H9 (cell line): Measurements from ENCODE around the gene DCHS2. TPM values are rescaled to one million over a fixed set of nuclear protein-coding genes. Genes with fewer than 3 reads are reported as not detected.

Experiments
- DNase-seq: peaks from one replicate; pipeline ENCODE4 v3.0.0-alpha.2; 2017
- H2AFZ ChIP-seq: one replicate; pipeline ENCODE4 v1.6.1; 2013; ENCODE audit warnings: mild to moderate bottlenecking, low read length, control low read depth, moderate library complexity
- H2AK5ac ChIP-seq: 2 replicates; pipeline ENCODE4 v1.6.1; 2013; ENCODE audit warnings: low read length, control low read depth, mixed read lengths; ENCODE audit not compliant: insufficient read length
- H2BK120ac ChIP-seq: one replicate; pipeline ENCODE4 v1.6.1; 2013; ENCODE audit warnings: low read depth, mild to moderate bottlenecking, low read length, control low read depth, inconsistent platforms; ENCODE audit not compliant: poor library complexity, severe bottlenecking
- H2BK12ac ChIP-seq: 2 replicates; pipeline ENCODE4 v1.6.1; 2013; ENCODE audit warnings: low read length, control low read depth, mixed read lengths, low read depth; ENCODE audit not compliant: insufficient read length
- H2BK15ac ChIP-seq: 2 replicates; pipeline ENCODE4 v1.6.1; 2013; ENCODE audit warnings: low read depth, low read length, control low read depth
- H2BK20ac ChIP-seq: one replicate; pipeline ENCODE4 v1.6.1; 2013; ENCODE audit warnings: low read depth, mild to moderate bottlenecking, low read length, control low read depth, inconsistent platforms; ENCODE audit not compliant: poor library complexity, severe bottlenecking
- H2BK5ac ChIP-seq: 2 replicates; pipeline ENCODE4 v1.6.1; 2013; ENCODE audit warnings: low read length, control low read depth, mixed read lengths; ENCODE audit not compliant: insufficient read length
- H3K14ac ChIP-seq: 2 replicates; pipeline ENCODE4 v1.6.1; 2013; ENCODE audit warnings: low read length, control low read depth; ENCODE audit not compliant: insufficient read depth
- H3K18ac ChIP-seq: 2 replicates; pipeline ENCODE4 v1.6.1; 2013; ENCODE audit warnings: low read depth, mild to moderate bottlenecking, mixed read lengths, low read length, control low read depth; ENCODE audit not compliant: insufficient read length
- H3K23ac ChIP-seq: 2 replicates; pipeline ENCODE4 v1.6.1; 2013; ENCODE audit warnings: low read length, control low read depth, mixed read lengths, low read depth; ENCODE audit not compliant: insufficient read length
- H3K23me2 ChIP-seq: 2 replicates; pipeline ENCODE4 v1.6.1; 2013; ENCODE audit warnings: low read depth, mild to moderate bottlenecking, mixed read lengths, low read length, control low read depth; ENCODE audit not compliant: insufficient read length, poor library complexity, severe bottlenecking
- H3K27ac ChIP-seq: 2 replicates; pipeline ENCODE4 v1.5.1; 2013; ENCODE audit warnings: low read length, control low read depth, mixed read lengths, low read depth; ENCODE audit not compliant: insufficient read length
- H3K27me3 ChIP-seq: 2 replicates; pipeline ENCODE4 v1.6.1; 2013; ENCODE audit warnings: low read length, control low read depth, inconsistent platforms; ENCODE audit not compliant: insufficient read depth
- H3K4ac ChIP-seq: 2 replicates; pipeline ENCODE4 v1.6.1; 2013; ENCODE audit warnings: low read depth, mild to moderate bottlenecking, control low read depth, inconsistent platforms, low read length, moderate library complexity
- H3K4me1 ChIP-seq: 2 replicates; pipeline ENCODE4 v1.6.1; 2013; ENCODE audit warnings: low read length, control low read depth, inconsistent platforms; ENCODE audit not compliant: insufficient read depth
- H3K4me2 ChIP-seq: 2 replicates; pipeline ENCODE4 v1.6.1; 2013; ENCODE audit warnings: low read length, control low read depth, mixed read lengths; ENCODE audit not compliant: insufficient read length, insufficient read depth
- H3K56ac ChIP-seq: 2 replicates; pipeline ENCODE4 v1.6.1; 2013; ENCODE audit warnings: low read depth, mild to moderate bottlenecking, mixed read lengths, low read length, control low read depth; ENCODE audit not compliant: insufficient read length
- H3K79me1 ChIP-seq: 2 replicates; pipeline ENCODE4 v1.6.1; 2013; ENCODE audit warnings: low read depth, mild to moderate bottlenecking, moderate library complexity, low read length, control low read depth, inconsistent platforms; ENCODE audit not compliant: insufficient read depth, poor library complexity, severe bottlenecking
- H3K79me2 ChIP-seq: 2 replicates; pipeline ENCODE4 v1.6.1; 2013; ENCODE audit warnings: low read length, control low read depth, inconsistent platforms; ENCODE audit not compliant: insufficient read depth
- H3K9ac ChIP-seq: 2 replicates; pipeline ENCODE4 v1.6.1; 2013; ENCODE audit warnings: low read length, control low read depth, mixed read lengths; ENCODE audit not compliant: insufficient read length; ENCODE audit errors: extremely low read depth
- H3K9me3 ChIP-seq: one replicate; pipeline ENCODE4 v1.6.1; 2013; ENCODE audit warnings: low read depth, low read length, inconsistent platforms; ENCODE audit not compliant: control insufficient read depth
- H3T11ph ChIP-seq: one replicate; pipeline ENCODE4 v1.6.1; 2013; ENCODE audit warnings: mild to moderate bottlenecking, low read length, control low read depth, inconsistent platforms
- H4K20me1 ChIP-seq: one replicate; pipeline ENCODE4 v1.6.1; 2013; ENCODE audit not compliant: control insufficient read depth, insufficient read length, insufficient read depth
- H4K5ac ChIP-seq: 2 replicates; pipeline ENCODE4 v1.6.1; 2013; ENCODE audit warnings: low read depth, mild to moderate bottlenecking, mixed read lengths, low read length, control low read depth; ENCODE audit not compliant: insufficient read length
- H4K8ac ChIP-seq: replicated peaks from 2 replicates; pipeline ENCODE4 v1.6.1; 2013; ENCODE audit warnings: low read length, control low read depth, mixed read lengths, low read depth; ENCODE audit not compliant: insufficient read length
- H4K91ac ChIP-seq: 2 replicates; pipeline ENCODE4 v1.6.1; 2013; ENCODE audit warnings: low read depth, mild to moderate bottlenecking, moderate library complexity, mixed read lengths, low read length, control low read depth; ENCODE audit not compliant: insufficient read length
- H3K27ac Mint-ChIP-seq, 3 experiments: 2 replicates in 2 of 3; 3 replicates in 1 of 3; pipeline ENCODE4 v1.8.0; 2020 to 2021; ENCODE audit warnings: mixed read lengths in 3 of 3, mild to moderate bottlenecking in 1 of 3, moderate library complexity in 1 of 3
- H3K27me3 Mint-ChIP-seq: 2 replicates; pipeline ENCODE4 v1.8.0; 2021; ENCODE audit warnings: low read depth, mild to moderate bottlenecking, moderate library complexity, mixed read lengths
- H3K36me3 Mint-ChIP-seq, 3 experiments: 2 replicates in 2 of 3; 3 replicates in 1 of 3; pipeline ENCODE4 v1.8.0; 2020 to 2021; ENCODE audit warnings: low read depth in 3 of 3, mixed read lengths in 3 of 3; ENCODE audit not compliant: insufficient read depth in 1 of 3
- H3K4me1 Mint-ChIP-seq, 2 experiments: 2 replicates each; pipeline ENCODE4 v1.8.0; 2020; ENCODE audit warnings: mixed read lengths in 2 of 2
- H3K4me3 Mint-ChIP-seq, 2 experiments: 2 replicates in 1 of 2; 3 replicates in 1 of 2; pipeline ENCODE4 v1.8.0; 2020 to 2021; ENCODE audit warnings: mild to moderate bottlenecking in 2 of 2, mixed read lengths in 2 of 2, moderate library complexity in 1 of 2
- H3K9me3 Mint-ChIP-seq, 2 experiments: 2 replicates in 1 of 2; 3 replicates in 1 of 2; pipeline ENCODE4 v1.8.0; 2020; ENCODE audit warnings: mild to moderate bottlenecking in 2 of 2, mixed read lengths in 2 of 2, moderate library complexity in 1 of 2
- CTCF ChIP-seq: fragments of 200-600 bp; sonication (generic); conservative IDR thresholded peaks from 3 replicates; pipeline ENCODE4 v1.8.0; 2021; ENCODE audit warnings: antibody characterized with exemption, mild to moderate bottlenecking
- WGBS: extraction: QIAGEN DNeasy Blood & Tissue Kit; methylation state at CpG from one replicate; pipeline ENCODE4 v1.1.7; 2013; ENCODE audit warnings: missing lambda C conversion rate, low lambda C conversion rate, mixed read lengths; ENCODE audit not compliant: insufficient read length; ENCODE audit errors: extremely low coverage; 5-methylcytosine and 5-hydroxymethylcytosine counted together
- total RNA-seq: library from RNA; stranded (reverse); gene quantifications from 2 replicates; pipeline ENCODE4 v1.2.1, GENCODE V29; 2021

DCHS2 gene
- total RNA-seq, 1 experiment from 2014 or later: 0.57 TPM

GRCh38 chr4:154183264-154183663 is 308.3 kb downstream of the DCHS2 start:
- Mint-ChIP-seq H3K9me3 (no peaks in the 10 kb centered on the region), H3K27ac (no peak overlapping the region), H3K4me3 (no peak overlapping the region), H3K4me1 (peaks cover 34 to 35% of the 10 kb centered on the region in 2 experiments), H3K36me3 (no peaks in the 10 kb centered on the region; a peak in 1 of 7 replicates), H3K27me3 (no peaks in the 10 kb centered on the region)
- no peak overlapping the region for H3K27ac ChIP-seq
- no peak overlapping the region for H2AFZ ChIP-seq
- no peaks in the 10 kb centered on the region for H3K4me1 ChIP-seq
- no peak overlapping the region for H3K4me2 ChIP-seq
- no peaks in the 10 kb centered on the region for H3K23me2 ChIP-seq
- no CpG with 5 or more reads among the region's 1 CpG for WGBS
- no peak for TF ChIP-seq CTCF
- no peak overlapping the region for H2BK20ac ChIP-seq
- no peaks in the 10 kb centered on the region for H3K79me1 ChIP-seq
- H3K18ac ChIP-seq: no peak overlapping the region
- H4K20me1 ChIP-seq: no peaks in the 10 kb centered on the region
- no peaks in the 10 kb centered on the region for H3K9me3 ChIP-seq
- no peak overlapping the region for H3K56ac ChIP-seq
- H2BK5ac ChIP-seq: no peak overlapping the region
- no peaks in the 10 kb centered on the region for H3K79me2 ChIP-seq
- H4K8ac ChIP-seq: no peak overlapping the region
- H2AK5ac ChIP-seq: no peak overlapping the region
- H4K5ac ChIP-seq: no peak overlapping the region
- no peak for DNase-seq
- H3K23ac ChIP-seq: no peak overlapping the region
- no peak overlapping the region for H3K4ac ChIP-seq
- no peak overlapping the region for H3K9ac ChIP-seq
- H4K91ac ChIP-seq: no peak overlapping the region
- no peaks in the 10 kb centered on the region for H3K27me3 ChIP-seq
- no peak overlapping the region for H2BK120ac ChIP-seq
- no peak overlapping the region for H3T11ph ChIP-seq
- no peak overlapping the region for H2BK15ac ChIP-seq
- H2BK12ac ChIP-seq: no peak overlapping the region
- no peak overlapping the region for H3K14ac ChIP-seq

Other genes with a start within 250 kb of the DCHS2 start
- gene PLRG1, start 58.6 kb upstream of the DCHS2 start, total RNA-seq: 107 and 113 TPM in 2 replicates
- gene FGB, start 71.2 kb upstream of the DCHS2 start, total RNA-seq: not detected in 2 replicates
- gene FGA, start 98.9 kb upstream of the DCHS2 start, total RNA-seq: not detected in 2 replicates
- not detected in 2 replicates for gene FGG, start 120.9 kb upstream of the DCHS2 start, total RNA-seq